SKM-1 (cell line): Measurements from ENCODE around the gene SND1.

ENCODE experiments used
- DNase-seq: peaks from one replicate; lab custom pipeline; 2025; ENCODE audit not compliant: unreplicated experiment; lab: John Stamatoyannopoulos, UW

Gene SND1

GRCh38 chr7:128125816-128126215 is 473.8 kb downstream of the SND1 start:
- no peak for DNase-seq

DNA sequence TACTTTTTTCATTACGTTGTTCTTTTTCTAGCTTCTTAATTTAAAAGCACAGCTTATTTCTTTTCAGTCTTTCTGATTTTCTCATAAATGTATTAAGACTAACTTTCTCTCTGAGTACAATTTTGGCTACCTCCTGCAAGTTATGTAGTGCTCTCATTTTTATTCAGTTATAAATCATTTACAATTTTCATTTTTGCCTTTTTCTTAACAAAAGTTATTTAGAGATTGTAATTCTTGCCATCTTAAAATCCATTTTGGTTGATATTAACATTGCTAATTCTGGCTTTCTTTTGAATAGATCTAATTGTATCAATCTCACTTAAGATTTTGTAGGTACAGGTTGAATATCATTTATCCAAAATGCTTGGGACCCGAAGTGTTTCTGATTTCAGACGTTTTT is 476.4 kb downstream of the SND1 start:
- no peak for DNase-seq

- no peak for DNase-seq
Observed at GRCh38 chr7:128129224-128129864, 477.4 kb downstream of the SND1 start.

DNA sequence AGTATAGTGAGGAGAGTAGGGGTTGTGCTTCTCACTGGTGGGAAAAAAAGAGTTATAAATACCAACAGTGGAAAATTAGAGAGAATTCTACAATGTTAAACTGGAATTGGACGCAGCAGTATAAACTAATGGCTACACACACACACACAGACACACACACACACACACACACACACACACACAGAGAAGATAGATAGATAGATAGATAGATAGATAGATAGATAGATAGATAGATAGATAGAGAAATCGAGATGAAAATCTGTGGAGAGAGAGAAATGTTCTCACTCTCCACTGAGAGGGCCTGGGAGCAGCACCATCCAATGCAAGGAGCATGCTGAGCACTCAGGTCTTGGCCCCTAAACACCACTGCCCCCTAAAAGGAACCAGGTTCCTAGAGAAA is 479.1 kb downstream of the SND1 start:
- no peak for DNase-seq

- DNase-seq, result no peak
Observed at GRCh38 chr7:128131731-128132130, 479.7 kb downstream of the SND1 start.

DNA sequence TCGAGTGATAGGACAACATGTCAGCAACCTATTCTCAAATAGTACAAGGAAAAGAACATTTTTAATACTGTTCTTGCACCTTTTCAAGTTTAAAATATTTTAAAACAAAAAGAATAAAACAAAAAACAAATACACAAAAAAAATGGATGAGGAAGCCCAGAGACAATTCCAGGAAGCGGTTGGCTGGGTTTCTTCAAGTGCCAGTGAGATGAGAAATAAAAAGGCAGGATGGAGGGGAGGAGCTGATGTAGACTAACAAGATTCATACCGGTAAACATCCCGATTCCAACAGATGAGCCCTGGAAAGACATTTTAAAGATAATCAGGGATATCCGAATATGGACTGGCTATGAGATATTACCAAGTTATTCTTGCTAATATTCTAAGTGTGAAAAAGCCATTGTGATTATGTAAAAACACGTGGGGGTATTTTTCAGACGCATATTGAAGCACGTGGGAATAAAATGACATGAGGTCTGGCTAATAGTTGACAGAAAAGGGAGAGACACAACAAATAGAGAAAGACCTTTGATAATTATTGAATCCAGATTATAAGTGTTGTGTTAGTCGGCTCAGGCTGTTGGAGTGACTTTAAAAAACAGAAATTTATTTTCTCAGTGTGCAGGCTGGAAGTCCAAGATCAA is 480.6 kb downstream of the SND1 start:
- DNase-seq, result no peak

- no peak for DNase-seq
Observed at GRCh38 chr7:128135159-128135514, 483.1 kb downstream of the SND1 start.

DNA sequence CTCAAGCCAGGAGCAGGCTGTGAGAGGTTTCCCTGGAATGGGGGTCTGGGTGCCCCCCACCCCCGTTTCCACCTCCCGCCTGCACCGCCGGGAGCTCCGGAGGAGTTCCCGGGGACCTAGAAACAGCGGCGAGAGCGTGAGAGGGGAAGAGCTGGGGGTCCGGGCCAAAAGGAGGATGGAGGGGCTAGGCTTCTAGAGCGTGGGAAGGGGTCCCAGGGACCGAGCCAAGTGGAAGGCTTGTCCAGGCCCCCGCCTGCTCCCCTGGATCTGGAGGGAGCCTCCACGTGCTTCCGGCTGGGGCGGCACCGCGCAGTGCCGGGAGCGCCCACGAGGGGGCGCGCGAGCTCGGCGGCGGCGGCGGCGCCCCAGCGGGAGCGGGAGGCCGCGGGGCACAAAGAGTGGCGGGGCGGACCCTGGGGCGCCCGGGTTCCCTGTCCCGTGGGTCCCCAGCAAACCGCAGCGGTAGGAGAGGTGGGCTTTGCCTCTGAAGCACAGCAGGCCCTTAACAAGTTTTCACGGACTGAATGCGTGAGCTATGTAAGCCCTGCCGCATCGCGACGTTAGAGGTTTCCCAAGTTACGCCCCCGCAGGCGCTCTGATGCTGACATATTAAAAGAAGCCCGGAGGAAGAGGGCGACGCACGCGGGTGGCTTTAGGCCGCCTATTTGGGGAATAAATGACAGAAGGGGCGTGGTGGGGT is 483.7 kb downstream of the SND1 start:
- peak; percentile 63 for DNase-seq

DNA sequence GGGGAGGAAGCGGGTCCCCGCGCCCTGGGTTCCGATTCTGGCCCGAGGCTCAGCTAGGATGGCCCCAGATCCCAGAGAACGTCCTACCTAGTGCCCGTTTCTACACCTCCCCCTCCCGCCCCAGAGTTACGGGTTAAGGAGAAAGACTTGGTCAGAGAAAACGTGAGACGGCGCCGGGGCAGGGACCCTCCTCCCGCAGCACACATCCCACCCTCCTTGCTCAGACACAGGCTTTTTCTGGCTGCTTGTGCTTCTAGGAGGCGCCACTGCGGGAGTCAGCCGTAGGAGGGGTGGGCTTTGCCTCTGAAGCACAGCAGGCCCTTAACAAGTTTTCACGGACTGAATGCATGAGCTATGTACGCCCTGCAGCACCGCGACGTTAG is 484.2 kb downstream of the SND1 start:
- no peak for DNase-seq

DNA sequence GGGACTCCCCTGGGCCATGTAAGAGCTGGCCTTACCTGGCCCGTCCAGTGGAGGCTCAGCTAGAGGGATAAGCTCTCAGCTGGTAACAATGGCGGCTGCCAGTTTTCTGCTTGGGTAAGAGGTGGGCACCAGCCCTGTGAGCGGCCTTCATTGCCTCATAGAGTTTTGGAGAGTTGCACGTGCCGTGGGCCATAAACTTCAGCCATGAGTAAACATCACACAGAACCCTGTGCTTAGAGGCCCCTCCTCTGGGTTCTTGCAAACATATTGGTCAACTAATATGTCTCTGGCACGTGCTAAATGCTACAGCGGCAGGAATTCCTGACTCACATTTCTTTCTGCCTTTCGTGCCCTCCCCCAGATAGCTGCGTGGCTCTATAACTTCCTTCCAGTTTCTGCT is 485.2 kb downstream of the SND1 start:
- no peak for DNase-seq

GRCh38 chr7:128139406-128139805 is 487.4 kb downstream of the SND1 start:
- DNase-seq, result no peak

- no peak for DNase-seq
Observed at GRCh38 chr7:128141683-128142195, 489.7 kb downstream of the SND1 start.
